Panc1 (cell line): ENCODE data around the gene TECPR2. TPM values are rescaled to one million over a fixed set of nuclear protein-coding genes. Genes with fewer than 3 reads are reported as not detected.
"Not testable (repeated sequence)": the region's sequence is repeated elsewhere in the genome, so short reads cannot be mapped to it uniquely, and the experiment has no call there.

Source experiments
- ATAC-seq: fragments of 200-7000 bp; cut with Tn5 transposase; 2 replicates; pipeline ENCODE4 v1.9.1; 2020; ENCODE audit warnings: mild to moderate bottlenecking, moderate library complexity
- BruUV-seq: library from RNA; stranded (reverse); fragments of 400-500 nt; replicated peaks from 2 replicates; lab custom pipeline; 2021; lab: Mats Ljungman, UMichigan
- CTCF ChIA-PET: fragments of 300-600 bp; sonication (Branson Sonifier 250); formaldehyde crosslinking; loops from one replicate; lab custom pipeline; 2022; ENCODE audit warnings: antibody characterized with exemption; lab: Charles Lee
- POLR2A ChIA-PET: fragments of 300-600 bp; sonication (Branson Sonifier 250); formaldehyde crosslinking; loops from one replicate; lab custom pipeline; 2022; ENCODE audit warnings: antibody characterized with exemption; lab: Charles Lee
- DNase-seq: peaks from one replicate; pipeline ENCODE4 v3.0.0-alpha.2; 2010; ENCODE audit warnings: low read depth, low spot score
- H3K27ac ChIP-seq: 2 replicates; pipeline ENCODE4 v1.5.1; 2011; ENCODE audit warnings: mild to moderate bottlenecking, low read length, inconsistent platforms
- H3K27me3 ChIP-seq: fragments of 200-500 bp; sonication (Bioruptor generic); 2 replicates; pipeline ENCODE4 v1.6.0; 2014; ENCODE audit warnings: low read length, inconsistent platforms; ENCODE audit not compliant: control insufficient read depth, insufficient read depth
- H3K36me3 ChIP-seq: fragments of 200-500 bp; sonication (Bioruptor generic); 2 replicates; pipeline ENCODE4 v1.5.1; 2014; ENCODE audit warnings: inconsistent platforms, mild to moderate bottlenecking, low read length, moderate library complexity; ENCODE audit not compliant: control insufficient read depth, insufficient read depth
- H3K4me1 ChIP-seq: 2 replicates; pipeline ENCODE4 v1.5.1; 2011; ENCODE audit warnings: inconsistent platforms, mild to moderate bottlenecking, low read length, moderate library complexity; ENCODE audit not compliant: control insufficient read depth, insufficient read depth
- H3K4me3 ChIP-seq, 2 experiments: 2 replicates each; pipeline ENCODE4 v1.5.1; 2011 to 2012; ENCODE audit warnings: low read depth in 2 of 2, low read length in 2 of 2, mild to moderate bottlenecking in 2 of 2, inconsistent platforms in 1 of 2, moderate library complexity in 1 of 2
- H3K9me3 ChIP-seq: fragments of 200-500 bp; sonication (Bioruptor generic); 2 replicates; pipeline ENCODE4 v1.5.1; 2014; ENCODE audit warnings: low read depth, mild to moderate bottlenecking, inconsistent platforms, low read length, moderate library complexity; ENCODE audit not compliant: control insufficient read depth, insufficient read depth
- in situ Hi-C: cut with HindIII; loops from 2 replicates; pipeline ENCODE4 v1.10.0; 2016; ENCODE audit warnings: low sequenced_read_pairs, low pct_unique_long_range_greater_than_20kb
- intact Hi-C: fragments of 100-400 bp; cut with micrococcal nuclease; formaldehyde crosslinking; loops from one replicate; pipeline ENCODE4 v1.10.0; 2022; ENCODE audit not compliant: unreplicated experiment
- microRNA-seq: library from miRNA; unstranded; fragments of <30 nt; microRNA quantifications from one replicate; pipeline ENCODE4 v1.1.0, GENCODE V29; 2020; ENCODE audit not compliant: unreplicated experiment
- total RNA-seq: library from RNA; stranded (reverse); gene quantifications from one replicate; pipeline ENCODE4 v1.2.1, GENCODE V29; 2021; ENCODE audit not compliant: unreplicated experiment
- TF ChIP-seq, protein P1 (sequence below): fragments of 450-650 bp; IDR thresholded peaks from 2 replicates; pipeline ENCODE4 v1.5.1; 2017; ENCODE audit warnings: mild to moderate bottlenecking

Gene TECPR2
- total RNA-seq, 1 experiment from 2014 or later = 15.5 TPM

DNA sequence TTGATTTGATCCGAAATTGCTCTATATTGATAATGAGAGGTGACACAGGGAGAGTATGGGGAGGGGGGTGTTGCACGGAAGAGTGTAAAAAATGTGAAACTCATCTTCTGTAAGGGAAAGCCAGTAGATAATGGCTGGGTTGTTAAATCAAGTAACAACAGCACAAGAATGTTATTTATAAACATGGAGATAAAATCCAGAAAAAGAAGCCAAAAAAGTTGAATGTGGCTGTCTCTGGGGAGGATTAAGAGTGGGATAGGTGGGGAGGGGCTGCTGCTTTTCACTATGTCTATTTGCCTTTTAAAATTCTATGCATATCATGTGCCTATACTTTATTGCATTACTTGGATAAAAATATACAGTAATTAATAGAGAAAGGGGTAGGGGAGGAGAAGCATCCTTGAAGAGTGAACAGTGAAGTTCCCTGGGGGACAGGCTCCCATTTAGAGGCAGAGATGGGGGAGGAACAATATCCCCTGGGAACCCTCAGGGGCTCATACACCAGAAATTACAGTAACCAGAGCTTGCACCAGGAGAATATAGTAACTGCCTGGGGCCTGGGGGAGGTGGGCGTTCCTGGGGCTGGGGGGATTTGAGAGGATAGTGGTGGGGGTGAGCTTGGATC, 186.0 kb downstream of the TECPR2 start:
- no peaks in the 10 kb centered on the region for H3K36me3 ChIP-seq
- no peaks in the 10 kb centered on the region for H3K27me3 ChIP-seq
- DNase-seq (no peak), ATAC-seq (no peak)
- H3K9me3 ChIP-seq = no peaks in the 10 kb centered on the region
- no TSS peak for BruUV-seq
- in situ Hi-C loops (no loop called here), intact Hi-C loops (no loop called here)
- ChIA-PET CTCF (no interaction called here), POLR2A (no interaction called here)
- peaks cover 19% of the 10 kb centered on the region for H3K4me1 ChIP-seq
- H3K4me3 ChIP-seq = no peak overlapping the region
- H3K27ac ChIP-seq = no peak overlapping the region
- TF ChIP-seq, protein P1, sequence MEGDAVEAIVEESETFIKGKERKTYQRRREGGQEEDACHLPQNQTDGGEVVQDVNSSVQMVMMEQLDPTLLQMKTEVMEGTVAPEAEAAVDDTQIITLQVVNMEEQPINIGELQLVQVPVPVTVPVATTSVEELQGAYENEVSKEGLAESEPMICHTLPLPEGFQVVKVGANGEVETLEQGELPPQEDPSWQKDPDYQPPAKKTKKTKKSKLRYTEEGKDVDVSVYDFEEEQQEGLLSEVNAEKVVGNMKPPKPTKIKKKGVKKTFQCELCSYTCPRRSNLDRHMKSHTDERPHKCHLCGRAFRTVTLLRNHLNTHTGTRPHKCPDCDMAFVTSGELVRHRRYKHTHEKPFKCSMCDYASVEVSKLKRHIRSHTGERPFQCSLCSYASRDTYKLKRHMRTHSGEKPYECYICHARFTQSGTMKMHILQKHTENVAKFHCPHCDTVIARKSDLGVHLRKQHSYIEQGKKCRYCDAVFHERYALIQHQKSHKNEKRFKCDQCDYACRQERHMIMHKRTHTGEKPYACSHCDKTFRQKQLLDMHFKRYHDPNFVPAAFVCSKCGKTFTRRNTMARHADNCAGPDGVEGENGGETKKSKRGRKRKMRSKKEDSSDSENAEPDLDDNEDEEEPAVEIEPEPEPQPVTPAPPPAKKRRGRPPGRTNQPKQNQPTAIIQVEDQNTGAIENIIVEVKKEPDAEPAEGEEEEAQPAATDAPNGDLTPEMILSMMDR = no peak

DNA sequence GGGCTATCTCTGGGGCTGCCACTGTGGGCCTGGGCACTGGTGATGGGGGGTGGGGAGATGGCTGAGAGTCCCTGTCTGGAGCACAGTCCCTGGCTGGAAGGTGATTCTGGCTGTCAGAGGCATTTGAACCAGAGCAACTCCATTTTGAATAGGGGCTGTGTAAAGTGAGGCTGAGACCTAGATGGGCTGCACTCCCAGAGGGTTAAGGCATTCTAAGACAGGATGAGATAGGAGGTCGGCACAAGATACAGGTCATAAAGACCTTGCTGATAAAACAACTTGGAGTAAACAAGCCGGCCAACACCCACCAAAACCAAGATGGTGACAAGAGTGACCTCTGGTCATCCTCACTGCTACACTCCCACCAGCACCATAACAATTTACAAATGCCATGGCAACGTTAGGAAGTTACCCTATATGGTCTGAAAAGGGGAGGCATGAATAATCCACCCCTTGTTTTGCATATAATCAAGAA, 188.2 kb downstream of the TECPR2 start:
- in situ Hi-C loops, H3K27ac ChIP-seq, POLR2A ChIA-PET, H3K9me3 ChIP-seq, H3K4me3 ChIP-seq, DNase-seq, H3K36me3 ChIP-seq, H3K27me3 ChIP-seq, CTCF ChIA-PET, BruUV-seq, intact Hi-C loops, ATAC-seq: not testable (repeated sequence)
- H3K4me1 ChIP-seq = peaks cover 16% of the 10 kb centered on the region

Small RNA genes lying within 50 kb of the gene (microRNA-seq; reads per million reads assigned to microRNA genes)
- gene MIR4309 = not detected

Other genes starting within 250 kb of the TECPR2 start
- 20.2 TPM for gene WDR20, start 223.0 kb upstream of the TECPR2 start, total RNA-seq
- gene MOK, start 57.8 kb upstream of the TECPR2 start, total RNA-seq = 9.8 TPM
- gene ZNF839, start 43.2 kb upstream of the TECPR2 start, total RNA-seq = 10.8 TPM
- 28.3 TPM for gene CINP, start 51 bp upstream of the TECPR2 start, total RNA-seq
- 23.7 TPM for gene ANKRD9, start 146.8 kb downstream of the TECPR2 start, total RNA-seq
- gene RCOR1, start 229.7 kb downstream of the TECPR2 start, total RNA-seq = 27.1 TPM